Chondrocyte (in vitro differentiated cells): Measurements from ENCODE around the gene TIAM2. TPM values are rescaled to one million over a fixed set of nuclear protein-coding genes. Genes with fewer than 3 reads are reported as not detected.

ENCODE experiments used
- DNase-seq: peaks from one replicate; pipeline ENCODE4 v3.0.0; 2021; ENCODE audit warnings: mixed read lengths, low spot score
- H3K27ac Mint-ChIP-seq: one replicate; pipeline ENCODE4 v1.8.0; 2021; ENCODE audit warnings: mild to moderate bottlenecking, moderate library complexity, mixed read lengths; ENCODE audit not compliant: unreplicated experiment
- H3K27me3 Mint-ChIP-seq: 2 replicates; pipeline ENCODE4 v1.8.0; 2021; ENCODE audit warnings: low read depth, mixed read lengths
- H3K36me3 Mint-ChIP-seq: 2 replicates; pipeline ENCODE4 v1.8.0; 2021; ENCODE audit warnings: low read depth, mixed read lengths
- H3K4me1 Mint-ChIP-seq: 2 replicates; pipeline ENCODE4 v1.8.0; 2021; ENCODE audit warnings: low read depth, mild to moderate bottlenecking, mixed read lengths
- H3K4me3 Mint-ChIP-seq: one replicate; pipeline ENCODE4 v1.8.0; 2021; ENCODE audit warnings: mild to moderate bottlenecking, moderate library complexity, mixed read lengths; ENCODE audit not compliant: unreplicated experiment
- H3K9me3 Mint-ChIP-seq: 2 replicates; pipeline ENCODE4 v1.8.0; 2021; ENCODE audit warnings: low read depth, mixed read lengths
- CTCF ChIP-seq: fragments of 200-600 bp; sonication (generic); IDR thresholded peaks from 2 replicates; pipeline ENCODE4 v1.5.0; 2021; ENCODE audit warnings: antibody characterized with exemption, mild to moderate bottlenecking, moderate library complexity
- total RNA-seq: library from RNA; stranded (reverse); gene quantifications from 3 replicates; pipeline ENCODE4 v1.2.1, GENCODE V29; 2021

Gene TIAM2
- total RNA-seq, 1 donor from 2014 or later: 13.8 TPM

DNA sequence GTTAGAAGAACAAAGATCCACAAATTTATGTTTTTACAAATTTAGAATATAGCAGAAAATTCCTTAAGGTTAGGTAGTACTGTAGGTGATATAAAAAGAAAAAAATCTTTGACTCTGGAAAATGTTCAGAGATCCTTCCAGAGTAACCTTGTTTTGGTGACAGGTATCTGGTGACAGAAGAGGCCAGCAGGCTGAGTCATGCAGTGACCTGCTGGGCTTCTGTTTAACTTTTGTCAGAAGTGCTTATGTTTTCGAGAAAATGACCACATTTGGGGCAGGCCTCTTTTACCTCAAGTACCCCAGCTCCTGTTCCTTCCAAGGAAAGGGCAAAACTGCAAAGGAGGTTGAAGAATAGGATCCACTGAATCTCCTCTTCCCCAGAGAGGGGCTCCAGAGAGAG lies 258.2 kb downstream of the TIAM2 start:
- no peak for DNase-seq
- H3K4me3 Mint-ChIP-seq: no peak overlapping the region
- no peaks in the 10 kb centered on the region for H3K27me3 Mint-ChIP-seq
- no peaks in the 10 kb centered on the region for H3K9me3 Mint-ChIP-seq
- peaks cover 20% of the 10 kb centered on the region for H3K36me3 Mint-ChIP-seq
- peak overlapping the region; percentile 29 for H3K27ac Mint-ChIP-seq
- TF ChIP-seq CTCF: no peak
- peaks cover 33% of the 10 kb centered on the region for H3K4me1 Mint-ChIP-seq

GRCh38 chr6:155254139-155254538 lies 259.0 kb downstream of the TIAM2 start:
- no peak for DNase-seq
- peaks cover 20% of the 10 kb centered on the region for H3K36me3 Mint-ChIP-seq
- no peak for TF ChIP-seq CTCF
- H3K27me3 Mint-ChIP-seq: no peaks in the 10 kb centered on the region
- H3K4me3 Mint-ChIP-seq: no peak overlapping the region
- H3K9me3 Mint-ChIP-seq: no peaks in the 10 kb centered on the region
- H3K27ac Mint-ChIP-seq: no peak overlapping the region
- H3K4me1 Mint-ChIP-seq: peaks cover 26% of the 10 kb centered on the region

DNA sequence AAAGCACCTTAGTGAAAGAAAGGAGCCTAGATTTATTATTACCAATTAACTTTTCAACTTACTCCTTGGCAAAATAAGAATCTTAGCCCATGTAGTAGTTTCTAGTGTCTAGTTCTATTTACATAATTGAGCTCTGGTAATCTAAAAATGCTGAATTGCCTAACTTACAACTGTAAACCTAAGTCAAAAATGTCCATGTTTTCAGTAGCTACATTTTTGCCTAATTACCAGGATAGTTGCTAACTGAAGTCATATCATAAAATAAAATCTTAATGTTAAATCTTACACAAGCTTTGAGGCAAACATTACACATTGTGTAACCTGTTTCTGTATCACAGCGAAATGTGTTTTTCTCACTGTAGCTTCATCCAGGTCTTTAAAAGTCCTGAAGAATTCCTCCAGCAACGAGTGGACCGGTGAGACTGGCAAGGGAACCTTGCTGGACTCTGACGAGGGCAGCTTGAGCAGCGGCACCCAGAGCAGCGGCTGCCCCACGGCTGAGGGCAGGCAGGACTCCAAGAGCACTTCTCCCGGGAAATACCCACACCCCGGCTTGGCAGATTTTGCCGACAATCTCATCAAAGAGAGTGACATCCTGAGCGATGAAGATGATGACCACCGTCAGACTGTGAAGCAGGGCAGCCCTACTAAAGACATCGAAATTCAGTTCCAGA lies 261.1 kb downstream of the TIAM2 start:
- H3K27ac Mint-ChIP-seq: no peak overlapping the region
- H3K36me3 Mint-ChIP-seq: peaks cover 19% of the 10 kb centered on the region
- H3K9me3 Mint-ChIP-seq: no peaks in the 10 kb centered on the region
- H3K4me3 Mint-ChIP-seq: no peak overlapping the region
- H3K27me3 Mint-ChIP-seq: no peaks in the 10 kb centered on the region
- no peak for DNase-seq
- TF ChIP-seq CTCF: no peak
- H3K4me1 Mint-ChIP-seq: peaks cover 13% of the 10 kb centered on the region

DNA sequence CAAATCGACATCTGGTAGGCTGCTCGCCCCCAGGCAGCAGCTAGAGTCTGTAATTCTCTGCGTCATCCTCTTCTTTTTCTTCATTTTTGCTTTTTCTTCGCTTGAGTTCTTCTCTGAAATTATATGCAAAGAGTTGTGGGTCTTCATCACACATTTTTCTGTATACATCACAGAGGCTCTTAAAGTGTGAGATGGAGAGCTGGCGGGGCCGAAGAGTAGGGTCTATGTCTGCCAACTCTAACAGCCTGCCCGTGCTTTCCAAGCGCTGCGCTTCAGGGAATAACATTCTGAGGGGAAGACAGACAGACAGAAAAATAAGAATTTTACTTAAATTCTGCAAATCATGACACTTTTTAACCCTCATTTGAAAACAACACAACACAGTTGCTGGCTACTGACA lies 262.7 kb downstream of the TIAM2 start:
- Mint-ChIP-seq H3K27ac (peak overlapping the region; percentile 43), H3K4me3 (no peak overlapping the region), H3K4me1 (peaks cover 11% of the 10 kb centered on the region), H3K9me3 (no peaks in the 10 kb centered on the region), H3K36me3 (peaks cover 19% of the 10 kb centered on the region), H3K27me3 (no peaks in the 10 kb centered on the region)
- TF ChIP-seq CTCF: no peak
- no peak for DNase-seq

DNA sequence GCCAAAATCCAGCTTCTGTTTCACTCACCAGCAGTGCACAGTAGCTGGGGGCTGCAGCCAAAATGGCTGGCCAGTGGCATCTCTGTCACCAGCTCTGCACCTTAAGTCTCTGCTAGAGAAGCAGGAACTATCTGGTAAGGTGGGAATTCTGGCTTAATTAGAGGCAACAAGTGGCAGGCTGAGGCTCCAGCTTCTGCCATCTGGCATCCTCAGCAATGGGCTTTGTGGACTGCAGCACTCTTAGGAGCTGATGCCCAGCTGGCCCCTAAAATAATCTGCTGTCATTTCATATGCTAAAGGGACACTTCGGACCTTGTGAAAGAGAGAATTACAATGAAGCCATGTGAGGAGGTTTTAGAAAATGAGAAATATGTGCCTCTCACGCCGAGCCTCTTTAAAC lies 264.1 kb downstream of the TIAM2 start:
- Mint-ChIP-seq H3K9me3 (no peaks in the 10 kb centered on the region), H3K4me1 (peaks cover 3% of the 10 kb centered on the region), H3K27me3 (no peaks in the 10 kb centered on the region), H3K36me3 (peaks cover 19% of the 10 kb centered on the region), H3K4me3 (no peak overlapping the region), H3K27ac (no peak overlapping the region)
- TF ChIP-seq CTCF: no peak
- no peak for DNase-seq
